A673 (cell line): ENCODE results near the gene STYXL1. TPM values are rescaled to one million over a fixed set of nuclear protein-coding genes. Genes with fewer than 3 reads are reported as not detected.

ENCODE experiments used
- BruUV-seq: library from RNA; stranded (reverse); fragments of 400-500 nt; replicated peaks from 2 replicates; lab custom pipeline; 2021; lab: Mats Ljungman, UMichigan
- CTCF ChIA-PET: fragments of 300-600 bp; sonication (Branson Sonifier 250); formaldehyde crosslinking; loops from one replicate; lab custom pipeline; 2022; ENCODE audit warnings: antibody characterized with exemption; lab: Charles Lee
- POLR2A ChIA-PET: fragments of 300-600 bp; sonication (Branson Sonifier 250); formaldehyde crosslinking; loops from one replicate; lab custom pipeline; 2022; ENCODE audit warnings: antibody characterized with exemption; ENCODE audit not compliant: low non-redundant PET; lab: Charles Lee
- DNase-seq: peaks from one replicate; pipeline ENCODE4 v3.0.0-alpha.2; 2015; ENCODE audit warnings: low spot score
- H3K27ac ChIP-seq: fragments of 200-600 bp; sonication (generic); 2 replicates; pipeline ENCODE4 v1.5.1; 2016; ENCODE audit warnings: mixed run types, low read depth, mild to moderate bottlenecking, mixed read lengths, antibody characterized with exemption, low read length; ENCODE audit not compliant: poor library complexity, severe bottlenecking
- H3K27me3 ChIP-seq: fragments of 200-600 bp; sonication (generic); replicated peaks from 2 replicates; pipeline ENCODE4 v1.6.1; 2017; ENCODE audit warnings: mixed run types, low read depth, mild to moderate bottlenecking, mixed read lengths, antibody characterized with exemption, low read length; ENCODE audit not compliant: insufficient read depth, poor library complexity
- H3K36me3 ChIP-seq: fragments of 200-600 bp; sonication (generic); 2 replicates; pipeline ENCODE4 v1.6.1; 2016; ENCODE audit warnings: mixed run types, mild to moderate bottlenecking, mixed read lengths, antibody characterized with exemption, low read length; ENCODE audit not compliant: insufficient read depth, poor library complexity, severe bottlenecking
- H3K4me1 ChIP-seq: fragments of 200-600 bp; sonication (generic); 2 replicates; pipeline ENCODE4 v1.6.1; 2017; ENCODE audit warnings: mixed run types, mild to moderate bottlenecking, mixed read lengths, antibody characterized with exemption, low read length; ENCODE audit not compliant: insufficient read depth, poor library complexity, severe bottlenecking
- H3K4me3 ChIP-seq: fragments of 200-600 bp; sonication (generic); 2 replicates; pipeline ENCODE4 v1.5.1; 2016; ENCODE audit warnings: low read depth, mixed run types, mild to moderate bottlenecking, mixed read lengths, low read length; ENCODE audit not compliant: poor library complexity, severe bottlenecking
- H3K9me3 ChIP-seq: fragments of 200-600 bp; sonication (generic); 2 replicates; pipeline ENCODE4 v1.6.1; 2016; ENCODE audit warnings: mixed run types, low read depth, mild to moderate bottlenecking, mixed read lengths, antibody characterized with exemption, low read length; ENCODE audit not compliant: poor library complexity, severe bottlenecking
- EZH2 ChIP-seq: fragments of 200-600 bp; sonication (generic); IDR thresholded peaks from 2 replicates; pipeline ENCODE4 v1.6.1; 2017; ENCODE audit warnings: borderline replicate concordance, low read depth, mild to moderate bottlenecking, mixed read lengths, antibody characterized with exemption, low read length; ENCODE audit not compliant: poor library complexity, severe bottlenecking
- intact Hi-C: fragments of 100-400 bp; cut with micrococcal nuclease; formaldehyde crosslinking; loops from one replicate; pipeline ENCODE4 v1.10.0; 2022; ENCODE audit not compliant: unreplicated experiment
- total RNA-seq: library from RNA; stranded (reverse); gene quantifications from 2 replicates; pipeline ENCODE4 v1.2.3, GENCODE V29; 2021
- TF ChIP-seq, protein P1 (sequence below): fragments of 300-800, 200-600 bp; sonication (generic); conservative IDR thresholded peaks from 2 replicates; pipeline ENCODE4 v1.5.1; 2017; ENCODE audit warnings: low read depth, mild to moderate bottlenecking, antibody characterized with exemption, low read length, moderate library complexity, mixed read lengths

Gene STYXL1
- total RNA-seq, 1 experiment from 2014 or later, result 36.3 TPM

DNA sequence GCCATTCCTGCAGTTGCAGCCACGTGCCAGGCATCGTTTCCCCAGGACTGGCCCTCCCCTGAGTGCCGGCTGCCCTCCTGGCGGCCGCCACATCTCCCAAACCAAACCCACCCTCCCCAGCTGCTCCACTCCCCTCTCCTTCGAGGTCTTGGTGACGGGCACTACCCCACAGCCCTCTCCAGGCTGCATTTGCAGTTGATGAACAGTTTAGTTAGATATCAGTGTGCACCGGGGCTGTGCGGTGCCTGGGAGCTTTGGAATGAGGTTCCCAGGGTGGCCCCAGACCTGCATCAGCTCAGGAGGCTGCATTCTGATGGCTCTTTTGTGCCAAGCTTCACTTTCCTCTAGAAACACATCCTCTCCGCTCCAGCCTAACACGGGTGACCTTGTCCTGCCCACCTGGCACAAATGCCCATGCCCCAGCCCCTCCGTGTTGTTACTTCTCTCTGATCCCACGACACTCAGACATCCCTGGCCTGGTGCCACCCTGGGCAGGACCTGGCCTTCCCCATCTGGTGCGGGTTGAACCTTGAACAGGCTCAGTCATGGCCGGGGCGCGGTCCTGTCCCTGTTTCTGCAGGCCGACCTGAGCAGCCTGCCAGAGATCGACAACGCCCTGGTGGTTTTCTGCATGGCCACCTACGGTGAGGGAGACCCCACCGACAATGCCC, 67.9 kb downstream of the STYXL1 start:
- CTCF ChIA-PET, result no interaction called here
- Histone ChIP-seq H3K27me3 (no peaks in the 10 kb centered on the region), H3K27ac (no peak overlapping the region), H3K9me3 (no peaks in the 10 kb centered on the region), H3K4me3 (no peak overlapping the region), H3K4me1 (no peaks in the 10 kb centered on the region), H3K36me3 (peaks cover 22% of the 10 kb centered on the region)
- DNase-seq, result no peak
- intact Hi-C loops, result no loop called here
- TF ChIP-seq, protein P1, sequence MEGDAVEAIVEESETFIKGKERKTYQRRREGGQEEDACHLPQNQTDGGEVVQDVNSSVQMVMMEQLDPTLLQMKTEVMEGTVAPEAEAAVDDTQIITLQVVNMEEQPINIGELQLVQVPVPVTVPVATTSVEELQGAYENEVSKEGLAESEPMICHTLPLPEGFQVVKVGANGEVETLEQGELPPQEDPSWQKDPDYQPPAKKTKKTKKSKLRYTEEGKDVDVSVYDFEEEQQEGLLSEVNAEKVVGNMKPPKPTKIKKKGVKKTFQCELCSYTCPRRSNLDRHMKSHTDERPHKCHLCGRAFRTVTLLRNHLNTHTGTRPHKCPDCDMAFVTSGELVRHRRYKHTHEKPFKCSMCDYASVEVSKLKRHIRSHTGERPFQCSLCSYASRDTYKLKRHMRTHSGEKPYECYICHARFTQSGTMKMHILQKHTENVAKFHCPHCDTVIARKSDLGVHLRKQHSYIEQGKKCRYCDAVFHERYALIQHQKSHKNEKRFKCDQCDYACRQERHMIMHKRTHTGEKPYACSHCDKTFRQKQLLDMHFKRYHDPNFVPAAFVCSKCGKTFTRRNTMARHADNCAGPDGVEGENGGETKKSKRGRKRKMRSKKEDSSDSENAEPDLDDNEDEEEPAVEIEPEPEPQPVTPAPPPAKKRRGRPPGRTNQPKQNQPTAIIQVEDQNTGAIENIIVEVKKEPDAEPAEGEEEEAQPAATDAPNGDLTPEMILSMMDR, result no peak
- TF ChIP-seq EZH2, result no peak
- BruUV-seq, result no TSS peak
- POLR2A ChIA-PET, result no interaction called here

DNA sequence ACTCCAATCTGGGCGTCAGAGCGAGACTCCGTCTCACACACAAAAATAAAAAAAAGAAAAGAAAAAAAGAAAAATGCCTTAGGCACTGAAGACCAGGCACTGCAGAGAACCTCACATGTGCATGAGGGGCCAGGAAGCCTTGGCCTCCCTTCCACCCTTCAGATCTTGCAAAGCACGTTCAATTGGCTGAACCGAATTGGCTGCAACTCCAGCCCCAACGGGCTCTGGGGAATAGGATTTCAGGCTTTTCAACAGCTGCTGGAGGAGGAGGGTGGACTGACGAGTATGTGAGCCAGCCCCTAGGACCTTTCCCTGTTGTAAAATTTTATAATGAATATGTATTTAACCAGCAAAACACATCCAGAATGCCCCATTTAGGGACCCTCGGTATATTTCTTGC, 70.1 kb downstream of the STYXL1 start:
- no peak for TF ChIP-seq EZH2
- TF ChIP-seq, protein P1, result no peak
- Histone ChIP-seq H3K27ac (no peak overlapping the region), H3K9me3 (no peaks in the 10 kb centered on the region), H3K4me1 (no peaks in the 10 kb centered on the region), H3K4me3 (no peak overlapping the region), H3K27me3 (no peaks in the 10 kb centered on the region), H3K36me3 (peaks cover 12% of the 10 kb centered on the region)
- no peak for DNase-seq
- BruUV-seq, result no TSS peak
- CTCF ChIA-PET, result no interaction called here
- intact Hi-C loops, result no loop called here
- POLR2A ChIA-PET, result no interaction called here

DNA sequence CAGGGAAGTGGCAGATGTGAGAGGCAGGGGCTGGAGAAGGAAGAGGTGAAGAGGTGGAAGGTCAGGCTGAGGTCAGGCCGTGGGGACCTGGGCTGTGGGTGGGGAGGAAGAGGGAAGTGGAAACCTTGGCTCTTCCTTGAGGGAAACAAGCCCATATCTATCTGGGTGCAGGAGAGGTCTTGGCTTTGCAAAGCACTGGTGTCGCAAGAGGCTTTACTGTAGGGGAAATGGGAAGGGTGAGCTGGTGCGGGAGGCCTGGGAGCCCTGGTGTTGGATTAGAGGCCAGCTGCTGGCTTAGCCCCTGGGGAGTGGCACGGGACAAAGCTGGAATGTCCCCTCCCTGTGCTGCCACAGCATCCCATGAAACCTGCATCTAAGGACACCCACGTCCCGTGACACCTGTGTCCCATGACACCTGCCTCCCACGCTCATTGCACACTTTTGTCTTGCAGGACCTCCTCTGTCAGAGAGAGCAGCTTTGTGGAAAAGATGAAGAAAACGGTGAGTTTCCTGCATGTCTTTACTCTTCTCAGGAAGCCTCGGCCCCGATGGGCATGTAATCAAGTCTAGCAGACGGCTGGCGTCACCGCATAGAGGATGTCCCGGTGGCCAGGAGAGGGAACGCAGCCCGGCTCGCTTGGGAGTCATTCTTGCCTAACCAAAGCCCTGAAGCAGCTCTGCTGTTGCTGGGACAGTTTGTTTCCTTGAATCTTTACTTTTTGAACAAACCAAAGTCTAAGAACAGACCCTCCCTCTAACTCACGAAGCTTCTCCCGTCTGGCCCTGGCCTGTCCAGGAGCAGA, 75.6 kb downstream of the STYXL1 start:
- intact Hi-C loops, result no loop called here
- peaks cover 8% of the 10 kb centered on the region for H3K36me3 ChIP-seq
- H3K4me3 ChIP-seq, result no peak overlapping the region
- no peak overlapping the region for H3K27ac ChIP-seq
- TF ChIP-seq, protein P1, result 0 out of 2 replicates have a peak, but pooled peaks have one; percentile 13
- no peak for TF ChIP-seq EZH2
- ChIA-PET CTCF (no interaction called here), POLR2A (no interaction called here)
- no TSS peak for BruUV-seq
- H3K4me1 ChIP-seq, result no peaks in the 10 kb centered on the region
- H3K9me3 ChIP-seq, result no peaks in the 10 kb centered on the region
- DNase-seq, result peak; percentile 39
- no peaks in the 10 kb centered on the region for H3K27me3 ChIP-seq
